Mesothelial cell of epicardium (in vitro differentiated cells): ENCODE data around the gene NTSR1. TPM values are rescaled to one million over a fixed set of nuclear protein-coding genes. Genes with fewer than 3 reads are reported as not detected.

Experiments
- DNase-seq, 2 experiments: peaks; one replicate each; pipeline ENCODE4 v3.0.0; 2021; ENCODE audit warnings: low spot score in 2 of 2; ENCODE audit not compliant: unreplicated experiment in 2 of 2
- H3K27ac Mint-ChIP-seq: 2 replicates; pipeline ENCODE4 v1.8.0; 2021; ENCODE audit warnings: mixed read lengths
- H3K27me3 Mint-ChIP-seq: 2 replicates; pipeline ENCODE4 v1.8.0; 2021; ENCODE audit warnings: low read depth, mixed read lengths
- H3K36me3 Mint-ChIP-seq: 2 replicates; pipeline ENCODE4 v1.8.0; 2021; ENCODE audit warnings: mixed read lengths
- H3K4me1 Mint-ChIP-seq: 2 replicates; pipeline ENCODE4 v1.8.0; 2021; ENCODE audit warnings: mixed read lengths
- H3K4me3 Mint-ChIP-seq: 2 replicates; pipeline ENCODE4 v1.8.0; 2021; ENCODE audit warnings: mild to moderate bottlenecking, moderate library complexity, mixed read lengths
- H3K9me3 Mint-ChIP-seq: 2 replicates; pipeline ENCODE4 v1.8.0; 2021; ENCODE audit warnings: mixed read lengths
- total RNA-seq: library from RNA; stranded (reverse); gene quantifications from 3 replicates; pipeline ENCODE4 v1.2.1, GENCODE V29; 2021
- TF ChIP-seq, protein P1 (sequence below): fragments of 200-600 bp; sonication (generic); IDR thresholded peaks from one replicate; pipeline ENCODE4 v1.5.0; 2021; ENCODE audit warnings: antibody characterized with exemption; ENCODE audit not compliant: unreplicated experiment

The NTSR1 gene
- total RNA-seq, 1 donor from 2014 or later: 0.36 TPM

DNA sequence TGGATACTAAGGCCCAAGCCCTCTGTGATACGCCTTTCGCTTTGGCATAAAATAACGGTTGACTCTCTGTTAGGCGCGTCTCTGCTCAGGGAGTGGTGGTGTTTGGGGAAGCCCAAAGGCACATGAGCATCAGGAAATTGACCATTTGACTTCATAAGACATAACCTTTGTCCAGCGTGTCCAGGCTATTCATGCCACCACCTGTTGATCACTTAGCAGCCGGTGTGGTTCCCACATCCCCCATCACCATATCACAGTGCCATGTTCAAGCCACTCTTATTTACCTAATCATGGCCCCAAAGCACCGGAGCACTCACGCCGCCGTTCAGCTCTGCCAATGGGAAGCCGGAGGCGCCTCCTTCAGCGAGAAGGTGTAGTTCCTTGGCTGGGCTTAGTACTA lies 38.5 kb upstream of the NTSR1 start:
- Mint-ChIP-seq H3K9me3 (no peaks in the 10 kb centered on the region), H3K4me1 (peaks cover 35% of the 10 kb centered on the region), H3K27me3 (peaks cover 3% of the 10 kb centered on the region), H3K36me3 (no peaks in the 10 kb centered on the region), H3K27ac (no peak overlapping the region), H3K4me3 (no peak overlapping the region)
- no peak for DNase-seq
- TF ChIP-seq, protein P1, sequence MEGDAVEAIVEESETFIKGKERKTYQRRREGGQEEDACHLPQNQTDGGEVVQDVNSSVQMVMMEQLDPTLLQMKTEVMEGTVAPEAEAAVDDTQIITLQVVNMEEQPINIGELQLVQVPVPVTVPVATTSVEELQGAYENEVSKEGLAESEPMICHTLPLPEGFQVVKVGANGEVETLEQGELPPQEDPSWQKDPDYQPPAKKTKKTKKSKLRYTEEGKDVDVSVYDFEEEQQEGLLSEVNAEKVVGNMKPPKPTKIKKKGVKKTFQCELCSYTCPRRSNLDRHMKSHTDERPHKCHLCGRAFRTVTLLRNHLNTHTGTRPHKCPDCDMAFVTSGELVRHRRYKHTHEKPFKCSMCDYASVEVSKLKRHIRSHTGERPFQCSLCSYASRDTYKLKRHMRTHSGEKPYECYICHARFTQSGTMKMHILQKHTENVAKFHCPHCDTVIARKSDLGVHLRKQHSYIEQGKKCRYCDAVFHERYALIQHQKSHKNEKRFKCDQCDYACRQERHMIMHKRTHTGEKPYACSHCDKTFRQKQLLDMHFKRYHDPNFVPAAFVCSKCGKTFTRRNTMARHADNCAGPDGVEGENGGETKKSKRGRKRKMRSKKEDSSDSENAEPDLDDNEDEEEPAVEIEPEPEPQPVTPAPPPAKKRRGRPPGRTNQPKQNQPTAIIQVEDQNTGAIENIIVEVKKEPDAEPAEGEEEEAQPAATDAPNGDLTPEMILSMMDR: no peak

DNA sequence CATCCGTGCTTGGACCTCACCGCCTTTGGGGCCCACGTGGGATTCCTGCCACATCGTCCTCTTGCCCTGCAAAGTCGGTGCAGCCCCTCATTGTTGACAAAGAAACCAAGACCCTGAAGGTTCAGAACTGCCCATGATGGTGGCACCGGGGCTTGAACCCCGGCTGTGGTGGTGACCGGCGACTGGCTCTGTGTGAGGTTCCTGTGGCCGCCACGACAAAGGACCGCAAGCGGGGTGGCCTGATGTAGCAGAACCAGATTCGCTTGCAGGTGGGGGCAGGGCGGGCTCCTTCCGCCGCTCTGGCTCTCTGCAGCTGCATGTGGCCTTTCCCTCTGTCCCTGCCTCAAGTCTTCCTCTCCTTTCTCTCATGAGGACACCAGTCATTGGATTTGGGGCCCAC lies 37.6 kb upstream of the NTSR1 start:
- H3K4me1 Mint-ChIP-seq: peaks cover 35% of the 10 kb centered on the region
- peaks cover 3% of the 10 kb centered on the region for H3K27me3 Mint-ChIP-seq
- H3K27ac Mint-ChIP-seq: no peak overlapping the region
- TF ChIP-seq, protein P1: no peak
- no peak for DNase-seq
- no peaks in the 10 kb centered on the region for H3K36me3 Mint-ChIP-seq
- no peak overlapping the region for H3K4me3 Mint-ChIP-seq
- no peaks in the 10 kb centered on the region for H3K9me3 Mint-ChIP-seq

DNA sequence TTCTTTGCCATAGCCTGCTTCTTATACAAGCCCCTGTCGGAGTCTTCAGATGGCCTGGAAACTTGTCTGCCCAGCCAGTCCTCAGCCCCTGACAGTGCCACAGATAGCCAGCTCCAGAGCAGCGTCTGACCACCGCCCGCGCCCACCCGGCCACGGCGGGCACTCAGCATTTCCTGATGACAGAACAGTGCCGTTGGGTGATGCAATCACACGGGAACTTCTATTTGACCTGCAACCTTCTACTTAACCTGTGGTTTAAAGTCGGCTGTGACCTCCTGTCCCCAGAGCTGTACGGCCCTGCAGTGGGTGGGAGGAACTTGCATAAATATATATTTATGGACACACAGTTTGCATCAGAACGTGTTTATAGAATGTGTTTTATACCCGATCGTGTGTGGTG lies 36.9 kb upstream of the NTSR1 start:
- Mint-ChIP-seq H3K36me3 (no peaks in the 10 kb centered on the region), H3K27me3 (peaks cover 8% of the 10 kb centered on the region), H3K4me3 (no peak overlapping the region), H3K27ac (no peak overlapping the region), H3K4me1 (peaks cover 34% of the 10 kb centered on the region), H3K9me3 (no peaks in the 10 kb centered on the region)
- no peak for DNase-seq
- TF ChIP-seq, protein P1: no peak

DNA sequence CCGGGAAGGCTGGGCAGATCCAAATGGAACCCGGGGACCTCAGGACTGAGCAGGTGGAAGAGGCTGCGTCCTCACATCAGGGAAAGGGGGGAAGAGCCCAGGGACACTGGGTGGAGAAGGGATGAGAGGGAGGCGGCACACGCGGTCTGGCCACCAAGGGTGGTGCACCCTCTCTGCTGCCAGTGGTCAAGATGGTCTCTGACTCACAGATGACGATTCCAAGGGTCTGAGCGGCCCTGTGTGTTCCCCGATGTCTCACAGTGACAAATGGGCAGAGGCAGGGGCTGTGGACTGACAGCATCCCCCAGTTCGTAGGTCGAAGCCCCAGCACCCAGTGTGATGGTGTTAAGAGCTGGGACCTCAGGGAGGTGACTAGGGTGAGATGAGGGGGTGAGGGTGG lies 34.3 kb upstream of the NTSR1 start:
- Mint-ChIP-seq H3K4me3 (no peak overlapping the region), H3K9me3 (no peaks in the 10 kb centered on the region)

DNA sequence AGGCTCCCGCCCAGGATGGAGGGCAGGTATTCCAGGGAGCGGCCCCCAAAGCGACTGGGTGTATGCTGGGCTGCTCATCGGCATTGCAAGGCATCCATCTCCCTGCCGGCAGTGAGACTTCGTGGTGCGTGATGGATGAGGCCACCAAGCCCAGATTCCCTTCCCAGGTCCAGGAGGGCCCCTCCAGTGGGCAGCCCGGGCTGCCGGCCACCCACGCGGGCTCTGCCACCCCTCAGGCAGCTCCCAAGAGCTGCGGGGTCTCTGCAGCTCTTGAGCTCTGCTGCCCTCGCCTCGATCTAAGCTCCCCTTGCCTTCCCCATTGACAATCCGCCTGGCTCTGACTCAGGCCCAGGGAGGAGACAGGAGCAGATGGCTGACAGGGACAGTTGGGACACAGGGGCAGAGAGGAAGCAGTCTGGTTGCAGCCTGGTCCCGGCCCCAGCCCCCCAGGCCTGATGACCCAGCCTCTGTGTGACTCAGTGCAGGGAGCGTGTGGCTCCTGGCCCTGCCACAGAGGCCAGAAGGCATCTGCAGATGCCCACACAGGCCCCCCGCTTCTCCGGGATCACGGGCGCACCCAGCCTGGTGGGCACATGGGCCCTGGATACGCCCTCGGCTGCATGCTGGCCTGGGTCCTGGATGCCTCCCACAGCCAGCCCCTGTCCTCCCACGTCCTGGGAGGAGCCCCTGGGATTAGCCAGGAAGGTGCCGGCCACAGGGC lies 33.3 kb upstream of the NTSR1 start:
- H3K4me1 Mint-ChIP-seq: peaks cover 5% of the 10 kb centered on the region
- H3K36me3 Mint-ChIP-seq: peaks cover 1% of the 10 kb centered on the region
- no peak overlapping the region for H3K4me3 Mint-ChIP-seq
- H3K9me3 Mint-ChIP-seq: peaks cover 8% of the 10 kb centered on the region
- TF ChIP-seq, protein P1: no peak
- H3K27me3 Mint-ChIP-seq: peaks cover 21% of the 10 kb centered on the region
- H3K27ac Mint-ChIP-seq: no peak overlapping the region
- no peak for DNase-seq

More for the DNA sequence above, 34.3 kb upstream of the NTSR1 start:
- Mint-ChIP-seq H3K36me3 (peaks cover 1% of the 10 kb centered on the region), H3K27me3 (peaks cover 21% of the 10 kb centered on the region), H3K4me1 (peaks cover 14% of the 10 kb centered on the region), H3K27ac (no peak overlapping the region)
- DNase-seq: no peak
- TF ChIP-seq, protein P1: no peak

DNA sequence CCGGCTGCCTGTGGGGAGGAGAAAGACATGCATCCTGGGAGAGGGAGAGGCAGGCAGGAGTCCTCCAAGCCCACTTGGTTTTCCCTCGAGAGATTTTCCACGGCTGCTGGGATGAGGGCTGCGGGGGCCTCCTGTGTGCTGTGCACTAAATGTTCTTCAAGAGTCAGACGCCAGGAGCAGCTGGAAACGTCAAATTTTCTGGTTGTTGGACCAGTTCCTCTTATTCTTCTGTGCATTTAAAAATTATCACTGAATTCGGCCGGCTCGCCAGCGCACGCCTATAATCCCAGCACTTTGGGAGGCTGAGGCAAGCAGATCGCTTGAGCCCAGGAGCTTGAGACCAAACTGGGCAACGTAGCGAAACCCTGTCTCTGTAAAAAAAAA lies 32.8 kb upstream of the NTSR1 start:
- DNase-seq: no peak
- Mint-ChIP-seq H3K9me3 (peaks cover 13% of the 10 kb centered on the region), H3K27me3 (peaks cover 24% of the 10 kb centered on the region), H3K27ac (no peak overlapping the region), H3K4me3 (no peak overlapping the region), H3K4me1 (peaks cover 5% of the 10 kb centered on the region), H3K36me3 (peaks cover 4% of the 10 kb centered on the region)
- TF ChIP-seq, protein P1: no peak
